M059J (cell line): ENCODE results near the gene GOLPH3. TPM values are rescaled to one million over a fixed set of nuclear protein-coding genes. Genes with fewer than 3 reads are reported as not detected.

Experiments
- total RNA-seq: library from RNA; depleted of rRNA; stranded (reverse); fragments of >200 nt; shearing (Covaris generic); gene quantifications from 2 replicates; pipeline ENCODE4 v1.2.3, GENCODE V29; 2014; rRNA removed

GOLPH3 gene
- total RNA-seq, 1 experiment from 2014 or later = 98.1 TPM

Other genes with a start within 250 kb of the GOLPH3 start
- 11.1 and 19.1 TPM in 2 replicates for gene MTMR12, start 138.6 kb upstream of the GOLPH3 start, total RNA-seq